GM10266 (cell line): ENCODE measurements around the gene KCNC1.

Source experiments
- DNase-seq: peaks from one replicate; pipeline ENCODE4 v3.0.0; 2012; ENCODE audit errors: extremely low spot score
- TF ChIP-seq, protein P1 (sequence below): IDR thresholded peaks from 2 replicates; pipeline ENCODE4 v1.5.1; 2012; ENCODE audit warnings: mild to moderate bottlenecking, low read depth; ENCODE audit not compliant: control insufficient read depth, insufficient read depth; ENCODE audit errors: missing control alignments

Gene KCNC1

DNA sequence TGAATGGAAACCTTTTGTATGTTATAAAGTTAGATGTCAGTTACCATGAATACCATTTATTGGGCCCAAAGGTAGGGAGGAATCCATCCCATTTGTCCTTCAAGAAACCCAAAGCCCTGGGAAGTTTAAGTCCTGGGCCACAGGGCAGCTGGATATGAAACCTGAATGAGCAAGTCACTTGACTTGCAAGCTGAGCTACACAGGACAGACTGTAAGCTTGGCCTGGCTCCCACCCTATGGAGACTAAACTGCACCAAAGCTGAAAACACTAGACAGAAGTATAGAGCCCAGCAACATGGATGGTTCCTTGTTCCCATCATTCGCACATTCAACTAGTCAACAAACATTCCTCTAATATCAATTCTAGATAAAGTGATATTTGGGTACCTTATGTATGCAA lies 71.3 kb downstream of the KCNC1 start:
- TF ChIP-seq, protein P1, sequence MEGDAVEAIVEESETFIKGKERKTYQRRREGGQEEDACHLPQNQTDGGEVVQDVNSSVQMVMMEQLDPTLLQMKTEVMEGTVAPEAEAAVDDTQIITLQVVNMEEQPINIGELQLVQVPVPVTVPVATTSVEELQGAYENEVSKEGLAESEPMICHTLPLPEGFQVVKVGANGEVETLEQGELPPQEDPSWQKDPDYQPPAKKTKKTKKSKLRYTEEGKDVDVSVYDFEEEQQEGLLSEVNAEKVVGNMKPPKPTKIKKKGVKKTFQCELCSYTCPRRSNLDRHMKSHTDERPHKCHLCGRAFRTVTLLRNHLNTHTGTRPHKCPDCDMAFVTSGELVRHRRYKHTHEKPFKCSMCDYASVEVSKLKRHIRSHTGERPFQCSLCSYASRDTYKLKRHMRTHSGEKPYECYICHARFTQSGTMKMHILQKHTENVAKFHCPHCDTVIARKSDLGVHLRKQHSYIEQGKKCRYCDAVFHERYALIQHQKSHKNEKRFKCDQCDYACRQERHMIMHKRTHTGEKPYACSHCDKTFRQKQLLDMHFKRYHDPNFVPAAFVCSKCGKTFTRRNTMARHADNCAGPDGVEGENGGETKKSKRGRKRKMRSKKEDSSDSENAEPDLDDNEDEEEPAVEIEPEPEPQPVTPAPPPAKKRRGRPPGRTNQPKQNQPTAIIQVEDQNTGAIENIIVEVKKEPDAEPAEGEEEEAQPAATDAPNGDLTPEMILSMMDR: no peak
- no peak for DNase-seq

DNA sequence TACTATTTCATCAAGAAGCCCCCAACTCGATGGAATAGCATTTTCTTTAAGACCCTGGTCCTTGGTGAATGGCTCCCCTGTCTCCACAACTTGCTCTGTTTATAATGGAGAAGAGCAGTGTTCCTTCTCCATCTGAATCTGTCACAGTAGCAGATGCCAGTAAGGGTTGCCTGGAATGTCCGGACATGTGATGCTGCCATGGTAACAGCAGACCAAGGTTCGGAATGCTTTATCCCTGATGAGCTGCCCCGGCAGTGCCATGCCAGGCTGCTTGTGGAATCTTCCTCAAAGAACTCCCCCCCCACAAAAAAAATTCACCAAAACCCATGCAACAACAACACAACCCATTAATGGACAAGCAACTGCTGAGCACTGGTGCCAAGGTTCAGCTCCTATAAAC lies 72.5 kb downstream of the KCNC1 start:
- TF ChIP-seq, protein P1: no peak
- DNase-seq: no peak

DNA sequence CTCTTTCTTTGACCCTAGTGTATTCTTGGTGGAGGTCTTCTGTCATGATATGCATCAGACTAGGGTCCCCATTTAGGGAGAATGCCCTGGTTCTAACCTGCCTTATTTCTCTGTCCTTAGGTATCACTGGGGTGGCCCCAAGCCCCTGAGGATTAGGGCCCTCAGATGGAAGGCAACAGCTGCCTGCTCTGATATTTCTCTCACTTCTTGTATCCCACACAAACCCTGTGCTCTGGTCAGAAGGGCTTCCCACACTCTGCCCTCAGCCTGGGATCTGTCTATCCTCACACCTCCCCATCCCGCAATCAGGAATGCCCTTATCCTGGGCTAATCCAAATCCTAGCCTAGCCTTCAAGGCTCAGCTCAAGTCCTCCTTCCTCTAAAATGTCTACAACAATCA lies 75.5 kb downstream of the KCNC1 start:
- no peak for DNase-seq
- TF ChIP-seq, protein P1: no peak

DNA sequence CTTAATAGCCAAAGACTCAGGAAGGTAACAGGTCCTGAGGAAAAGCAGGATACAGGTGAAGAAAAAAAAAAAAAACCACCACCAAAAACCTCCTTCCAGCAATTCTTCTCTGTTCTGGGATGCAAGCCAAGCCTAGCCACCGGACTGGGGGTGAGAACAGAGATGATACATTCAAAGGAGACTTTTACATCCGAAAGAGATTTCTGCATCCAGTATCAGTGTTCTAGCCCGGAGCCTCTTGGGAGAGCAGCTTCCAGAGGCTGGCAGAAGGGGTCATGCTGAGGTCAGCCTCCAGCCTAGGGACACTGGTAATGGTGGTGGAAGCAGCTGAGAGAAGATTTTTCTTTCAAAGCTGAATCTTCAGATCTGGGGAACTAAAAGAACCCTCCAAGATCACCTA lies 76.2 kb downstream of the KCNC1 start:
- TF ChIP-seq, protein P1: no peak
- no peak for DNase-seq

DNA sequence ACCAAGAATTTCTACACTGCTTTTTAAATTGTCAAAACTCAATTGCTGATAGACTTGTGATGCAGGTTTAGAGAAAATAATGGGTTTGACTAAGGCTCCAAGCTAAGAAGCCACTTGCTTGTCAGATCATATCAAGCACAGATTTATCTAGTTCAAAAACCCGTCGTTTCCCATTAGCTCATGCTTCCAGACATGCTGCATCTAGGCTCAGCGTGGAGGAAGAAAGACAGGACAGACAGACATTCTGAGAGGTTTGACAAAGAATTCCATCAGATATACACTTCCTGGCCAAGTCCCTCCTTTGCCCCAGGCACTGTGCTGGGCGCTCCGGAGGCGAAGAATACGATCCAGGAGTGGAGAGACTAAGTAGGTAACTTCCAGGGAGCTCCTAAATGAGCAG lies 76.8 kb downstream of the KCNC1 start:
- DNase-seq: no peak
- TF ChIP-seq, protein P1: no peak

DNA sequence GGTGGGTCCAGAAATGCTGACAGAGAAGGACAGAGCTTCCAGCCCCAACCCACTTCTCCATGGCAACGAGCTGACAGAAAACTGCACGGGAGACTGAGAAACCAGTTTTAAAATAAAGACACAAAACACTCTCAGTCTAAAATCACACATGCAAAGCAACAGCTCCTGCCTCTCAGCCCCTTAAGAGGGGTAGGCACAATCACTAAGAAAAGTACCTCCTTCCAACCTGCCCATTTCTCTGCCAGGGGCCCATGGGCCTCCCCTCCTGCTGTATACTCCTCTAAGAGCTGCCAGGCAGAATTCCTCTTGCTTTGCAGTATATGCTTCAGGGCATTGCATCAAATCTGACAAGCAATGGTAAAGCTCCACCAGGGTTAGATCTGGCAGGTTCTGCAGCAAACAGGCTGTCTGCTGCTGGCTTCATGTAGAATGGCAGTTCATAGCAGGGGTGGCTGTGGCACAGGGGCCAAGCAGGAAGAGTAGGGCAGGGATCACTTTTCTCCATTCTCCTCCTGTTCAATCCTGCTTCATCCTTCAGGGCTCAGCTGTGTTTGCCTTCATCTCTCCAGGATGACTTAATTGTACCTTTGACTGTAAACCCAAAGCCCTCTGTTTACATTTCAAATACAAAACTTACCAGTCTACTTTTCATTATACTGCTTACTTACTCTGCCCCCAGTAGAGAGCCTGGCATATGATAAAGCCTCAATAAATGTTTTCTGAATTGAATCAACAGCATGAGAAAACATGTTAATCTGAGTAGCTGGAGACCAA lies 77.7 kb downstream of the KCNC1 start:
- DNase-seq: no peak

DNA sequence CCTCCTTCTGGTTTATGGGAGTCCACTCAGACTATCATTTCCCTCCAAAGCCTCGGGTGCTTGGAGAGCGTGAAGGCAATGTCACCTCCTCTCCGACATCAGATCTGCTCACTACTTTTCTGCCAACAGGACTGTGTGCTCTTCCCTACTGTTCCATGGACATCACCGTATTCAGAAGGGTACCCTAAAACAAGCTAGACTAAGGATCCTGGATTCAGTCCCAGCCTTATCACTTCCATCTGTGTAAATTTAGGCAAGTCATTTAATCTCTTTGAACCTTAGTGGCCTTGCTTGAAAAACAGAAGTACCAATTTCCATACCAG lies 78.2 kb downstream of the KCNC1 start:
- no peak for DNase-seq
- TF ChIP-seq, protein P1: no peak

More for the DNA sequence above, 77.7 kb downstream of the KCNC1 start:
- TF ChIP-seq, protein P1: no peak
